HEK293T (cell line): ENCODE measurements around the gene MED31.

ENCODE experiments used
- BHLHE40 ChIP-seq: fragments of 450-650 bp; IDR thresholded peaks from 2 replicates; pipeline ENCODE4 v1.6.1; 2016; ENCODE audit warnings: mild to moderate bottlenecking, moderate library complexity, borderline replicate concordance
- FOXM1 ChIP-seq: fragments of 450-650 bp; IDR thresholded peaks from 2 replicates; pipeline ENCODE4 v1.6.1; 2017; ENCODE audit warnings: mild to moderate bottlenecking, borderline replicate concordance
- HDGF ChIP-seq: fragments of 450-650 bp; IDR thresholded peaks from 2 replicates; pipeline ENCODE4 v1.6.1; 2017; ENCODE audit warnings: antibody characterized with exemption, borderline replicate concordance
- LEF1 ChIP-seq: fragments of 450-650 bp; IDR thresholded peaks from 2 replicates; pipeline ENCODE4 v1.6.1; 2017; ENCODE audit warnings: mild to moderate bottlenecking, borderline replicate concordance
- NFRKB ChIP-seq: fragments of 450-650 bp; IDR thresholded peaks from 2 replicates; pipeline ENCODE4 v1.6.1; 2016; ENCODE audit warnings: mild to moderate bottlenecking, moderate library complexity
- SUZ12 ChIP-seq: fragments of 450-650 bp; IDR thresholded peaks from 2 replicates; pipeline ENCODE4 v1.6.1; 2016; ENCODE audit warnings: mild to moderate bottlenecking
- TARDBP ChIP-seq: fragments of 450-650 bp; IDR thresholded peaks from 2 replicates; pipeline ENCODE4 v1.6.1; 2016
- ZNF384 ChIP-seq: fragments of 450-650 bp; IDR thresholded peaks from 2 replicates; pipeline ENCODE4 v1.6.1; 2016

DNA sequence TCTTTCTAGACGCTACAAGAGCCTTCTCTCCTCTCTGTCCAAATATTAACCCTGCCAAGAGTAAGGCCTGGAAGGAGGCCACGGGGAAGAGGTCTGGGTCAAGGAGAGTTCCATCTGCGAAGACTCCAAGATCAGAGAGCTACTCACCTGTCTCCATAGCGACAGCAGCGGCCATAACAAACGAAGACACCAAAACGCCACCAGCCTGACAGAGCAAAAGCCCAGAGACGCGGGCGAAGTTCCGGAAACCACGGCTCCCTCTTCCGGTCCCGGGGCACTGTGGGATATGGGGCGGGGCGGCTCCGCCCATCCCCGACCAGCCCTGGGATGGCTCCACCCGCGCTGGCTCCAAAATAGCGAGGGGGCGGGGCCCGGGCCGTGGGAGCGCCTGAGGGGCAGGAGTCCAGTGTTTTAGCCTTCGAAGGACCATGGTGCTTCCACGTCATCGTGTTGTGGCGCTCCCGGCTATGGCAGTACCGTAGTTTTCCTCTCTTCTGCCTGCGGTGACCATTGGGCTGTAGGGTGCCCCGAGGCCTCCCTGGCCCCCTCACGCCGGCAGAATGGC, at the start of gene MED31, which contains the start of gene C17orf100:
- TF ChIP-seq ZNF384 (no peak), SUZ12 (no peak), BHLHE40 (no peak), FOXM1 (no peak), NFRKB (no peak), HDGF (no peak), TARDBP (no peak), LEF1 (no peak)
